T1000 (cell line): ENCODE measurements around the gene KRTAP29-1.
"Not testable (repeated sequence)": the region's sequence is repeated elsewhere in the genome, so short reads cannot be mapped to it uniquely, and the experiment has no call there.

Experiments used
- DNase-seq: peaks from one replicate; lab custom pipeline; 2025; ENCODE audit warnings: mixed read lengths; lab: John Stamatoyannopoulos, UW

KRTAP29-1 gene

DNA sequence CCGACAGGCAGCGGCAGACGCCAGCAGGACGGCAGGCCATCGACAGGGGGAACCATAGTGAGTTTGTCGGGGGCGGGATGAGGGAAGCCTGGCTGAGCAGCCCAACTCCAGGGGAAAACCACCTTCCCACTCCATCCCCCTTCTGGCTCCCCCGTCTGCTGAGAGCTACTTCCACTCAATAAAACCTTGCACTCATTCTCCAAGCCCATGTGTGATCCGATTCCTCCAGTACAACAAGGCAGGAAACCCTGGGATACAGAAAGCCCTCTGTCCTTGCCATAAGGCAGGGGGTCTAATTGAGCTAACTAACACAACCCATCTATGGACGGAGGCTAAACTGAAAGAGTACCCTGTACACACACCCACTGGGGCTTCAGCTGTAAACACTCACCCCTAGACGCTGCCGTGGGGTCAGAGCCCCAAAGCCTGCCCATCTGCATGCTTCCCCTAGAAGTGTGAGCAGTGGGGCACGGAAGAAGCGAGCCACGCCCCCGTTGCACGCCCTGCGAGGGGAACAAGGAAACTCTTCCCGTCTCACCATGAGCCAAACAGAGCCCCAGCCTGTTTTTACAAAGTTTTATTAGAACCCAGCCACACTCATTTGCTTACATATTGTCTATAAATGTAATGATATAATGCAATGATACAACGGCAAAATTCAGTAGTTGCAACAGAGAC, 4.1 kb downstream of the KRTAP29-1 start:
- no peak for DNase-seq

DNA sequence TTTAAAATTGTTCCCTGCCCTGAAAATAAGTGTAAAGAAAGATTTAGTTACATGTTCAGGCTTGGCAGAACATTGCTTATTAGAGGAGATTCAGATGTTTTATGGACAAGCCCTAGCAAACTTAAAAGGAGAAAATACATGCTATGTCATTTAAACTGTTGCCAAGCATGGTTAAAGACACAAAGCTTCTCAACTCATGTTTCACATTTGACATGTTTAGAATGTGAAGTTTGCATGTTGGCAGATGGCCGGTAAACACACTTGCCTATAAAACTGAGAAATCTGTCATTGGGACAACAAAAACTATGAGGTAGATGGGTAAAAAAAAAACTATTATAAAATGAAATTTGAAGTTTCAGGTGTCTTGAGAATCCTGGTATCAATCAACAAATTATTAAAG, 5.8 kb downstream of the KRTAP29-1 start:
- DNase-seq, result no peak

DNA sequence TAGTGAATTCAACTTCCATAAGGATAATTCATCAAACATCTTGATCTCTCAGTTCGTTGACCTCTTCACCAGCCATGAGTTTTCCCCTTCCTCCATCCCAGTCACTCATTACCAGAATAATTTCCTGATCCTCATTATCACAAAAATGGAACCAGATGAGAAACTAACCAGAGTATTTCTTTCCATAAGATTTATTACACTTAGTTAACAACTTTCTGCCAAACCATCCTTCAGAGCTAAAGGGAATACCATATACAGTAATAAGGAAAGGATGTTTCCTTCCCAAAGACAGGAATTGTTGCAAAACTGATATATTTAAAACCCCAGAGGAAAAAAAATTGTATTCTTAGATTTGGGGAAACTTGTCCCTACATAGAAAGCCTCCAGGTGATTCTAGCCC, 8.6 kb downstream of the KRTAP29-1 start:
- DNase-seq, result no peak

DNA sequence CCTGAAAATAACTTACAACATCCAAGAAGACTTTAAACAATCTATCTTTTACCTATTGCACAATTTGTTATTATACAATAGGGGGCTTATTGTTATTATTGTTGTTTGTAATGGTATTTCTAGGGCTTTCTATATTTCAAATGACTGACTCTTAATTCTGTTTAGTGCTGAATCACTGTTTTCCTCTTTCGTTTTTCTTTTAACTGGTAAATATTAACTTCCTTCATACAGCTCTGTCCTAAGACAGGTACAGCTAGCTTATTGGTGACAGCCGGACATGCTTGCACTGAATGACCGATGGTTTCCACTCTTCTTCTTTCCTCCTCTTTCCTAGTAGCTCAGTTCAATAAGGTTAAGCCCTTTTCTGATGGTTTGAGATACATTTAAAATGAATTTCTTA, 15.6 kb downstream of the KRTAP29-1 start:
- DNase-seq, result no peak

DNA sequence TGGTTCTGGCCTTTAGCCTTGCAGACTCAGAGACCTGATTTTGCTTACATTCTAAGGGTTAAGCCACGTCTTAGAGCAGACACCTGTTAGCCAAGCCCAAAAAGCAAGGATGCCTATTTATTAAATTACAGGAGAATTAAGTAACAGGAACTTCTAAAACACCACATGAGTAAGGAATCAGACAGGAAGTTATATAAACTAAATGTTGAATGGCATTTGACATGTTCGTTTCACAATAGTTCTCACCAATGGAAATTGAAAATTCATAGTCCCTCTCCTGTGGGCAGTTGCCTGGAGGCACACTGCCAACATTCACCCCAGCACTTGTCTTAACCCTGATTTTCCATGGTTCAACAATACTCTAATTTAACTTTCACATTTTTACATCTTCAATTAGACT, 18.1 kb downstream of the KRTAP29-1 start:
- DNase-seq, result no peak

DNA sequence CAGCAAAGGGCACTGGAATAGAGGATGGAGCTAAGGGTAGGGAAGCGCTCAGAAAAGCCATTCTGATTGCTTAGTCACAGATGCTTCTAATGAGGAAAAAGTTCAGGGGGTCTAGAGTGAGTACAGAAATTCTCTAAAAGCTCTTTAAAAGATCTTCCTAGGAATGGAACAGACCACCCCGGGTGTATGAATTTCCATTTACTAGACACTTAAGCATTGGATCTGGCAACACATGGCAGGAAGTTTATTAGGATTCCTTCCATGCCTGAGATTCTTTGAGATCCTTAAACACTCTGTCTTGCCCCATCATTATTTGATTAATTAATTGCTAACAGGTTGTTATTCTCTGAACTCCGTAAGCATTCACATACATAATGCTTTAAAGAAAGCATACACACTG, 18.6 kb downstream of the KRTAP29-1 start:
- no peak for DNase-seq

DNA sequence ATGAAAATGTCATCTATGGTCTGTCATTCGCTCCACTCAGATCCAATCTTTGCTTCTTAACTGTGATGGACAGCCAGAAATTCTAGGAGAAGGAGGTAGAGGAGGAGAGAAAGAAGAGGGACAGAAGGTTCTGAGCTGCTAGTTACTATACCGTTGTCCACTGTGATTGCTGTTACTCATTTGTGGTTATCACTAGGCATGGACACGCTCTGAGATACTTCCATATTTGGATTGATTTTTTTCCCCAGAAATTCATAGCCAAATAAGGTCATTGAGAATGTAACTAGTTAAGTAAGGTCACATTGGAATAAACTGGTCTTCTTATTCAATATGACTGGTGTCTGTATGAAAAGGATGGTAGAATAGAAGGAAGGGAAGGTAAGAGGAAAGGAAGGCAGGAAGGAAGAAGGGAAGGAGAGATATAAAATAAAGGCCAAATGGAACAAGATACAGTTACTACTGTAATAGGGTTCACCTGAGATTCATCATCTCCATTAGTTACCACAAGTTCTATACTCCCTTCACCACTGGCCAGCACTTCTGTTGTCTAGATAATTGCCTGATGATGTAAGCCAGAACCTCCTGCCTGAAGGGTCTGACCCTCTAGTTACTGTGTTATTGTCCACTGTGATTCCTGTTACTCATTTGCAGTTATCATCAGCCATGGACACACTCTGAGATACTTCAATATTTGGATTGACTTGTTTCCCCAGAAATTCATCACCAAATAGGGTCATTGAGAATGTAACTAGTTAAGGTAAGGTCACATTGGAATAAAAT, 24.3 kb downstream of the KRTAP29-1 start:
- DNase-seq, result no peak

DNA sequence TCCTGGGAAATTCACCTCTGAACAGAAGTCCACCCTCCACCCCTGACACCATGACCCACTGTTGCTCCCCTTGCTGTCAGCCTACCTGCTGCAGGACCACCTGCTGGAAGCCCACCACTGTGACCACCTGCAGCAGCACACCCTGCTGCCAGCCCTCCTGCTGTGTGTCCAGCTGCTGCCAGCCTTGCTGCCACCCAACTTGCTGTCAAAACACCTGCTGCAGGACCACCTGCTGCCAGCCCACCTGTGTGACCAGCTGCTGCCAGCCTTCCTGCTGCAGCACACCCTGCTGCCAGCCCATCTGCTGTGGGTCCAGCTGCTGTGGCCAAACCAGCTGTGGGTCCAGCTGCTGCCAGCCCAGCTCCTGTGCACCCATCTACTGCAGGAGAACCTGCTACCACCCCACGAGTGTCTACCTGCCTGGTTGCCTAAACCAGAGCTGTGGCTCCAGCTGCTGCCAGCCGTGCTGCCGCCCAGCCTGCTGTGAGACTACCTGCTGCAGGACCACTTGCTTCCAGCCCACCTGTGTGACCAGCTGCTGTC, 26.9 kb downstream of the KRTAP29-1 start, which contains the start of gene KRTAP9-7:
TSS of gene KRTAP9-7 (plus strand) at position 51 of the 543 bp plus-strand sequence. CDS start at position 51, 0 bp downstream.
- not testable (repeated sequence) for DNase-seq

DNA sequence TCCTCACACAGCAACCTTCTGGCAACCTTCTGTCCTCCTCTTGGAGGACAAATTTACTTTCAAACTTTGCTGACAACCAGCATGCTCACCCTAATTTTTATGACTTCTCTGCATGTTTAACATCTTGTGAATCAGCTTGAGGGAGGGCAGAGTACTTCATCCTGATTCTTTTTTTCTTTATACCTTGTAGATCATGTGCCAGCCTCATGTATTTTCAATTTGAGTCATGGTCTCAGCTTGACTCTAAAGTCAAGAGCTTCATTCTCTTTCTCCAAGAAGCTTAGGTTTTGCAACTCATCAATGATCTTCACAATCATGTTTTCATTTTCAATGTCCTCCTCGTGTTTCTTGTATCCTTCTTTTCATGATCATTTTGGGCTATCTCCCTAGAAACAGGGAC, 30.8 kb downstream of the KRTAP29-1 start:
- DNase-seq, result no peak

DNA sequence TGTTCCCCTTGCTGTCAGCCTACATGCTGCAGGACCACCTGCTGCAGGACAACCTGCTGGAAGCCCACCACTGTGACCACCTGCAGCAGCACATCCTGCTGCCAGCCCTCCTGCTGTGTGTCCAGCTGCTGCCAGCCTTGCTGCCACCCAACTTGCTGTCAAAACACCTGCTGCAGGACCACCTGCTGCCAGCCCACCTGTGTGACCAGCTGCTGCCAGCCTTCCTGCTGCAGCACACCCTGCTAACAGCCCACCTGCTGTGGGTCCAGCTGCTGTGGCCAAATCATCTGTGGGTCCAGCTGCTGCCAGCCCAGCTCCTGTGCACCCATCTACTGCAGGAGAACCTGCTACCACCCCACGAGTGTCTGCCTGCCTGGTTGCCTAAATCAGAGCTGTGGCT, 31.3 kb downstream of the KRTAP29-1 start:
- not testable (repeated sequence) for DNase-seq

DNA sequence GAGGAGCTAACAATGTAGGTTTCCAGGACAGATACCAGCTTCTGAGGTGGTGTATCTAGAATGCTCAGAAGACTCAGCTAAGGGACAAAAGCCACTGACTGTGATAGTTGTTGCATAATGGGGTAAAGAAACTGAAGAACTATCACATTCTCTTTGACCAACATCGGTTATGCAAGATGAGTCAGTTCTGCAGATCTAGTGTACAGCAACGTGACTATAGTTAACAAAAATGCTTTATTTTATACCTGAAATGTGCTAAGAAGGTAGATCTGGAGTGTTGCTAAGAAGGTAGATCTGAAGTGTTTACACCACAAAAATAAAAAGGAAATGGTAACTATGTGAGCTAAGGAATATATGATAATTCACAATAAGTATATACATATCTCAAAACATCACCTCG, 34.9 kb downstream of the KRTAP29-1 start:
- no peak for DNase-seq

DNA sequence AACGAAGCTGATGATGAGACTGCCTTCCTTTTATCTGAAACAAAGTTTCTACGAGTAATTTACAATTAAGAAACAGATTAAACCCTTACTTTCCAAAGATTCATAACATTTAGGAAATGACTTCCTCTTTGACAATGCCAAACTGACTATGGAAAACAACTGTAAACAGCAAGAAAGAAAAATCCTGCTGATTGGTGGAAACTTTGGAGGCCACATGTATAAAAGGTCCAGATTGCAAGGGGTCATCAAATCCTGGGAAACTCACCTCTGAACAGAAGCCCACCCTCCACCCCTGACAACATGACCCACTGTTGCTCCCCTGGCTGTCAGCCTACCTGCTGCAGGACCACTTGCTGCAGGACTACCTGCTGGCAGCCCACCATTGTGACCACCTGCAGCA, 37.6 kb downstream of the KRTAP29-1 start, which contains the start of gene KRTAP9-6:
TSS of gene KRTAP9-6 (plus strand) at position 301 of the 400 bp plus-strand sequence. CDS start at position 301, 0 bp downstream.
- no peak for DNase-seq

DNA sequence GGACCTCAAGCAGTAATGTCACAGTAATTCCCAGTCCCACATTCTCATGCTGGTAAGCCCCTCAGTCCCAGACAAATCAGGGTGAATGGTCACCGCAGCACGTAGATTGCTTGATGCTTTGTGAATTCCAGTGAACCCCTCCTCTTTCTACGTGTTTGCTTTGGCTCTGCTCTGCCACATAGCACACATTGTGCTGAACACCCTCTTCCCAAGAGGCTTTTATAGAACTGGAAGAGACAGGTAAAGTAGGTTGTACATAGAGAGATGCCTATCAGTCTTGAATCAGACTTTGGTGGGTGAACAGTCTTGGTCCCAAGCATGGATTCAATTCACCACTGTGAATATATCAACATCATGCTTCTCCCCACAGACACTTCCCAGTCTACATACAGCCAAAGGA, 38.1 kb downstream of the KRTAP29-1 start:
- no peak for DNase-seq

DNA sequence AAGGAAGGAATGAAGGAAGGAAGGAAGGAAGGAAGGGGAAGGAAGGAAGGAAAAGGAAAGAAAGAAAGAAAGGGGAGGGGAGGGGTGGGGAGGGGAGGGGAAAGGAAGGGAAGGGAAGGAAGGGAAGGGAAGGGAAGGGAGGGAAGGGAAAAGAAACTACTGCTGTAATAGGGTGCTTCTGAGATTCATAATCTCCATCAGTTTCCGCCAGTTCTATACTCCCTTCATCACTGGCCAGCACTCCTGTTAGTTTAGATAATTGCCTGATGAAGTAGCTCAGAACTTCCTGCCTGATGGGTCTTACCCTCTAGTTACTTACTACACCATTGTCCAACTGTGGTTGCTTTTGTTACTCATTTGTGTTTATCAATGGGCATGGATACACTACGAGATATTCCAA, 39.4 kb downstream of the KRTAP29-1 start:
- no peak for DNase-seq

DNA sequence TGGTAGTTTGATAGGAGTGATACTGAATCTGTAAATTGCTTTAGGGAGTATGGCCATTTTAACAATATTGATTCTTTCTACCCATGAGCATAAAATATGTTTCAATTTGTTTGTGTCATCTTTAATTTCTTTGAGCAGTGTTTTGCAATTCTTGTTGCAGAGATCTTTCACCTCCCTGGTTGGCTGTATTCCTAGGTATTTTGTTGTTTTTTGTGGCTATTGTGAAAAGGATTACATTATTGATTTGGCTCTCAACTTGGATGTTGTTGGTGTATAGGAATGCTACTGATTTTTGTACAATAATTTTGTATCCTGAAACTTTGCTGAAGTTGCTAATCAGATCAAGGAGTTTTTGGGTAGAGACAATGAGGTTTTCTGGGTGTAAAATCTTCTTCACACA, 44.2 kb downstream of the KRTAP29-1 start:
- DNase-seq, result no peak

DNA sequence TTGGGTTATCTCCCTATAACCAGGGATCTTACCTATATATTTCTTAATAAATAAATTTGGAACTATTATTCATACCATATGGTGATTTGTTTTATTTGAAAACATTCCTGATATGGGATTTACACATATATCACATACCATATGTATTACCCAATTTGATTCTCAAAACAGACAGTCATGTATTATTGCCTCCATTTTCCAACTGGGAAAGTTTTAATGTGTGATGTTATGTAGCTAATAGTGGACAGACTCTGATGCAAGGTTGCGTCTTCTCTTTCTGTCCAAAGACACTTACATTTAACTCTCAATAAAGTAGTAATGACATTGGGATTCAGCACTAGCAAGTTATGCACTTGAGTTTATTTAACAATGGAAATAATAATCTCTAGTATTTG, 46.4 kb downstream of the KRTAP29-1 start:
- DNase-seq, result no peak

DNA sequence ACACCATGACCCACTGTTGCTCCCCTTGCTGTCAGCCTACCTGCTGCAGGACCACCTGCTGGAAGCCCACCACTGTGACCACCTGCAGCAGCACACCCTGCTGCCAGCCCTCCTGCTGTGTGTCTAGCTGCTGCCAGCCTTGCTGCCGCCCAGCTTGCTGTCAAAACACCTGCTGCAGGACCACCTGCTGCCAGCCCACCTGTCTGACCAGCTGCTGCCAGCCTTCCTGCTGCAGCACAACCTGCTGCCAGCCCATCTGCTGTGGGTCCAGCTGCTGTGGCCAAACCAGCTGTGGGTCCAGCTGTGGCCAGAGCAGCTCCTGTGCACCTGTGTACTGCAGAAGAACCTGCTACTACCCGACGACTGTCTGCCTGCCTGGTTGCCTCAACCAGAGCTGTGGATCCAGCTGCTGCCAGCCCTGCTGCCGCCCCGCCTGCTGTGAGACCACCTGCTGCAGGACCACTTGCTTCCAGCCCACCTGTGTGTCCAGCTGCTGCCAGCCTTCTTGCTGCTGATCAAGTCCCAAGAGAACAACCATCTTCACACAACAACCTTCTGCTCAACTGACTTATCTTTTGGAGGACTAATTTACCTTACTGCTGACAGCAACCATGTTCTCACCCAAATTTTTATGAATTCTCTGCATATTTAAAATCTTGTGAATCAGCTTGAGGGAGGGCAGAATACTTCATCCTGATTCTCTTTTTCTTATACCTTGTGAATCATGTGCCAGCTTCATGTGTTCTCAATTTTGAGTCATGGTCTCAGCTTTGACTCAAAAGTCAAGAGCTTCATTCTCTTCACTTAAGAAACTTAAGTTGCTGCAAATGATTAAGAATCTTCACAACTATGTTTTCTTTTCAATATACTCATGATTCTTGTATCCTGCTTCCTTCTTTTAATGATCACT, 47.0 kb downstream of the KRTAP29-1 start, which contains the start of gene KRTAP9-9:
TSS of gene KRTAP9-9 (plus strand) at position 4 of the 910 bp plus-strand sequence.
- not testable (repeated sequence) for DNase-seq

DNA sequence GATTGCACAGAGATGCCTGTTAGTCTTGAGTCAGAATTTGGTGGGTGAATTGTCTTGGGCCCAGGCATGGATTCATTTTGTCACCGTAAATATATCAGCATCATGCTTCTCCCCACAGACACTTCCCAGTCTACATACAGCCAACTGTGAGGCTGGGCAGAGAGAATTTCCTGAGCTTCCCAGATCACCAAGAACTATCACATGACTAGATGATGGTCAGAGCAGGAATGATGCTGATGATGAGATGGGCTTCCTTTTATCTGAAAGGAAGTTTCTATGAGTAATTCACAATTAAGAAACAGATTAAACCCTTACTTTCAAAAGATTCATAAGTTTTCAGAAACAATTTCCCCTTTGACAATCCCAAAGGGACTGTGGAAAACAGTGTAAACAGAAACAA, 47.8 kb downstream of the KRTAP29-1 start:
- DNase-seq, result no peak
